HuH-7 (cell line): ENCODE data around the gene LBH.

Experiments used
- DNase-seq: peaks from one replicate; pipeline ENCODE4 v3.0.0; 2011; ENCODE audit warnings: low spot score

Gene LBH

DNA sequence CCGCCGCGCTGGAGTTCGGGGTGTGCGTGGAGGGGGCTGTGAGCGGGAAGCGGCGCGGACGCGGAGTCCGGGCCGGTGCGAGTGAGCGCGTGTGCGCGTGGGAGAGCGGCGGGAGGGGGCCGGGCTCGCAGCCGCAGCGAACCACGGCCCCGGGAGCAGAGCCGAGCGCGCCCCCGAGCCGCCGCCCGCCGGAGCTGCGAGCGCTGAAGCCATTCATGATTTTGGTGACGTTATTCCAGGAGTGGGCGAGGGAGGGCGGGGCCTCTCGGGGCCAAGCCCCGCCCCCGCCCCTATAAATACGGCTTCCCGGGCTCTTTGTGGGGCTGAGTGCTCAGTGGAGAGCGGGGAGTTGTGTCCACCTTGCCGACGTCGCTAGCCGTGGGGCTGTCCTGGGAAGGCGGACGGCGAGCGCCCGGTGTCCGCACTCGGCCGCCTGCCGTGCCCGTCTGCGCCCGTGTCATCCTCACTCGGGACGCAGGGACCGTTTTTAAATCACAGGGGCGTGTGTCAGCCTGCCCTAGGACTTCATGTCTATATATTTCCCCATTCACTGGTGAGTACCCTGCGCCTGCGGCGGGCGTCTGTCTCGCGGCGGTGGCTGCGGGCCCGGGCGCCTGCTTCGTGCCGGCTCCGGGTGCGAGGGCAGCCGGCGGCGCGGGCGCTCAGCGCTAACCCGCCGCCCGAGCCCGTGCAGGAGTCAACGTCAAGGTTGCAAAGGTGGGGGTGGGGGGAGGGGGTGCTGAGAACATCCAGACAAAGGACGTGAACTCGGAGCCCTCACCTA is at the start of gene LBH:
LBH (plus strand) TSS at position 323 of the 784 bp plus-strand sequence; CDS start at position 528, 205 bp downstream.
- peak; percentile 80 for DNase-seq

DNA sequence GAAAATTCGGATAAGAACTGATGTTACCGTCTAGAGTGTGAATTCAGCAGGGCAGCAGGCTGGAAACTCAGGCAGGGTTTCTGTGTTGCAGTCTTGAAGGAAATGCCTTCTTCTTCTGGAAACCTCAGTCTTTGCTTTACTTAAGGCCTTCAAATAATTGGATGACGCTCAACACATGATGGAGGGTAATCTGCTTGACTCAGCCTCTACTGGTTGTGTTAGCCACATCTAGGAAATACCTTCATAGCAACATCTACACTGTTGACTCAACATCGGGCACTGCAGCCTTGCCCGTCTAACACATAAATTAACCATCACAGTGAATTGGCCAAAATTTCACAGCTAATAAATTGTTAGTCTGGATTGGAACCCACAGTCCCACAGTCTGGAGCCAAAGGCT is 47.3 kb upstream of the LBH start:
- DNase-seq, result no peak

DNA sequence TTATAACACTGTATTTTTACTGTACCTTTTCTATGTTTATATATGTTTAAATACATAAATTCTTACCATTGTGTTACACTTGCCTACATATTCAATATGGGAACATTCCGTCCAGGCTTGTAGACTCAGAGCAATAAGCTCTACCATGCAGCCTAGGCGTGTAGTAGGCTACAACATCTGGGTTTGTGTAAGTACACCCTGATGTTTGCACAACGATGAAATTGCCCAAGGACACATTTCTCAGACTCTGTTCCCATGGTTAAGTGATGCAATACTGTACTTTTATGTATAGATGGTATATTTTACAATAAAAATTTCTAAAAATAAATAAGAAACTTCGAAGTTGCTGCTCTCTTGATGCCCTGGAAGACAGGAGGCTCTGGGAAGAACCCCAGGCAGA is 46.2 kb upstream of the LBH start:
- DNase-seq, result no peak

DNA sequence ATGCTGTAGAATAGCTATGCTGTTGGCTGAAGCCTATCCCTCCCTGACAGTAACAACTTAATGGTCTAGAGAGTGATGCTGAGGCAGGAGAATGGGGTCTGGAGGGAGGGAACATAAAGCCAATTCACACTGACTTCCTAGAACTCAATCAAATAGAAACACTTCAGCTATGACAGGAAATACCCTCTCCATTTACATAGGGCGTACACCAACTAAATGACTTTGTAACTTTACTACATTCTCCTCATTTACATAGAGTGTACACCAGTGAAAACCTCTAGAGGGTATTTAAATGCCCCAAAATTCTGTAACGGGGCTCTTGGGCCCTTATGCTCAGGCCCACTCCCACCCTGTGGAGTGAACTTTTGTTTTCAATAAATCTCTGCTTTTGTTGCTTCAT is 43.0 kb upstream of the LBH start:
- no peak for DNase-seq

DNA sequence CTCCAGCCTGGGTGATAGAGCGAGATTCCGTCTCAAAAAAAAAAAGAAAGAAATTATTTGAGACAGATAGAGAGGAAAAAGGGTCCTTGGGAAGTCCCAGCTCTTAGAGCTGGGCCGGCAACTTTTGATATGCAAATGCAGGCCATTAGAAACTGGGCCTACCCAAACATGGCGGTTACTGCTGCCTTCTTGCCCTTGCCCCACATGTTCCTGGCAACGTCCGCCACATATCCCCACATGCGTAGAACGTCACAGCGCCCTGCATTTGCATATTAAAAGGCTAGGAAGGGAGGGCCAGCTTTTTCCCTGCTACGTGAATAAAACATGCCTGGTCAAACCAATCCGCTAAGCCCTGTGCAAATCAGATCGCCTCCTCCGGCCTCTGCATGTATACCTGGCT is 40.7 kb upstream of the LBH start:
- DNase-seq, result no peak

DNA sequence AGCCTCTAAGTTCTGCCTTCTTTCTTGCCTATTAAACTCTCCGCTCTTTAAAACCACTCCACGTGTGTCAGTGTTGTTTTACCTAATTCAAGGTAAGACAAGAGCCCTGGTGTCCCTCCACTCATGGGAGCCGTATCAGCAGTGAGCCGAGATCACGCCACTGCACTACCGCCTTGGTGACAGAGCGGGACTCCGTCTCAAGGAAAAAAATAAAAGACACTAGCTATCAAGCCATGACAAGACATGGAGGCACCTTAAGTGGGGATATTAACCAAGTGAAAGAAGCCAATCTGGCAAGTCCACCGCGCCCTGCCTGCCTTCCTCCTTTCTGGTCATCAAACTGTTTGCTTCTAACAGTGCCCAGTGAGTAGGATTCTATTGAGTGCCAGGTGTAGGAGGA is 40.2 kb upstream of the LBH start:
- DNase-seq, result no peak

DNA sequence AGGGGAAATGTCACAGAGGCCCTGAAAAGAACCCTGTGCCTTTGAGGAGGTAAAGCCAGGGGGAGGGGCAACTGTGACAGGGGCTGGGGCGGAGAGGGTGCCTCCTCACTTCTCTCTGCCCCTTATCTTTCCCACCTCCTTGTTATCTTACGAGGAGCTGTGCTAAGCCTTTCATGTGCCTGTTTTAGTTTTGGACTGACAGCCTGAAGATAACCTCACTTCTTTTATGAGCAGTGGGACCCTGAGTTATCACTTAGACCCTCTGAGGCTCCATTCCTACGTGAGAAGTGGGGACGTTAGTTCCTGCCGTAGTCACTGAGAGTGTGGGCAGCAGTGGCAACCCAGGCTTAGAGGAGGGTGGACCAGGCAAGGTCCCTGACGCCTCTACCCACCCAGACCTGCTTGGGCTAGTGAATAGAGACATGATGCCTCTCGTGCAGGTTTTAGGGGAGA is 39.5 kb upstream of the LBH start:
- no peak for DNase-seq

DNA sequence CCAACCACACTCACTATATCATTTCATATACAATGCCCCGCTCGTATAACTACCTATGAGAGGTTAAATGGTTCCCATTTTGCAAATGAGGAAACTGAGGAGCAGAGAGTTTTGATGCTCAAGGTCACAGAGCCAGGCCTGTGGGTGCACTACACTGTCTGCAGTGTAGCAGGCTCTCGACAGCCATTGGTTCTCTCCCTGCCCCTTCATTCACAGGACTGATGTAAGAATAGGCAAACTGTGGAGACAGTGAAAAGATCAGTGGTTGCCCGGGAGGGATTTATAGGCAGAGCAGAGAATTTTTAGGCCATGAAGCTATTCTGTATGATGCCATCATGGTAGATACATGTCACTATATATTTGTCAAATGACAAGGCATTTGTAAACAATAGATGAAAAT is 39.0 kb upstream of the LBH start:
- no peak for DNase-seq

DNA sequence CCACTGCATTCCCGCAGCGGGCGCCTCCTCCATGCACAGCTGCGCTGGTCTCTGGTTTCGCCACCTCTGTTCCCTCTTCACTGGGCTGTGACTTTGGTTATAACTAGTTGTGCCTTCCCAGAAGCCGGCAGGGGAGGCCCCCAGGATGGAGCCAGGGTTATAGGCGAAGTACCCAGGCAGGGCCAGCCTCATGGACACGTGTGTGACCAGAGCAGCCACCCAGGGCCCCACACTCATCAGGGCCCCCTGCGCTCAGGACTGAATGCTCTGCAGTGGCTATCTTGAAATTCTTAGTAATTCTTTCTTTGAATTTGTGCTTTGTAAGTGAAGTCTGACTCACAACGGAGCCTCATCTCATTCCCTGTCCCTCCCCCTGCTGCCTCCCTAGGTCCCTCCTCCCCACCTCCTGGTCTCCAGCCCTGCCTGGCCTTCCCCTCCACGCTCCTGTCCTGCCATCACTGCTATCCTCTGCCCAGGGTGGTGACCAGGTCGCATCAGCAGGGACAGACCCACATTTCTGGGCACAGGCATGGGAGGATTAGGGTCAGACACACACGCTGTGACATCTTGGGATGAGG is 38.1 kb upstream of the LBH start:
- DNase-seq, result no peak

DNA sequence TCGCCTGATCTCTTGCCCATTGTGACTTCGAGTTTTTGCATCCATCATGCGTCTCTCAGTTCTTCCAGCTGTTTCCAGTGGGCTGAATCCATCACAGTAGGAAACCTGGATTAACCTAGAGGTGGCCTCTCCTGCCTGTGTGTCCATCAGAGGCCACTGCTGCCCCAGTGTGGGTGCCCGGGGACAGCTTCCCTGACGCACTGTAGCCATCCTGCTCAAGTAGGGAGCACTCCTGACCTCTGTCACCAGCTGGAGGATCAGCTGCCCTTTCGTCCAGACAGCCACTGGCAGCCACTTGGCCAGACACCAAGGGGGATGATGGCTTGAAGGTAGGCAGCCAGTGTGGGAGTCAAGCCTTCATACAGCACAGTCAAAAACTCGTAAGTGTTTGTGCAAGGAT is 36.9 kb upstream of the LBH start:
- no peak for DNase-seq

DNA sequence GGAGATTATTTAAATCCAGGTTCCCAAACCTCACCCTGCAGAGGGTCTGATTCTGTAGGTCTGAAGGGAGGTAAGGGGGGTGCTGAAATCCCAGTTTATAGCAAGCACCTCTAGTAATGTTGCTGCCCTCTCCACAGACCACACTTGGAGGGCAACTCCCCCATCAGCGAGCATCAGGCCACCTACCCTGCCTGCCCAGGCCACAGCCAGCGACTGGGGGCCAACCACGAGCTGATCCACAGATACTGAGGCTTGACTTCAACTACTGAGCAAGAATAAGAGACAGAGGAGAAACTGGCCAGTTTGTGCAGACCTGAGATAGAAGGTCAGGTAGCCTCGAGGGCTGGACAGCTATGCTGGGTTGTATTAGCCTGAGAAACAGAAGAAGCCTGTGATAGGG is 36.3 kb upstream of the LBH start:
- no peak for DNase-seq

DNA sequence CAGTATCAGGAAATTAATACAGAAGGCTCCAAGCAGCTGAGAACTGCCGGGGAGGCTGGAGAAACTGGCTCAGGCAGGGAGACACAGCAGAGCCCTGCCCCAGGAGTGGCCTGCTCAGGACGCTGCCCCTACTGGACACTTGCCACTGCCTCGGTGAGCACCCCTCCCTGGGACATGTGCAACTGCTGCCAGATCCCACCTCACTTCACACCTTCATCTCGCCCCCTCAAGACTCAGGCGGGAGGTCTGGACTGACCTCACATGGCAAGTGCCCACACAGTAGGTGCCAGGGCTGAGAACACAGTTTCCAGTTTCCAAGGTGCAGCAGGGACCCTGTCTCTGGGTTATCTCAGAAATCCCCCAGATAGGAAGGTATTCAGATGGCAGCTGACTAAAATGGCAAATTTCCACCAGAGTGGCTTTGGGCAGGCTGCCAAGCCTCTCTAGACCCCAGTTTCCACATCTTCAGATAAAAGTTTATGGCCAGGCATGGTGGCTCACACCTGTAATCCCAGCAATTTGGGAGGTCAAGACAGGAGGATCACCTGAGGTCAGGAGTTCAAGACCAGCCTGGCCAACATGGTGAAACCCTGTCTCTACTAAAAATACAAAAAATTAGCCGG is 33.7 kb upstream of the LBH start:
- no peak for DNase-seq

DNA sequence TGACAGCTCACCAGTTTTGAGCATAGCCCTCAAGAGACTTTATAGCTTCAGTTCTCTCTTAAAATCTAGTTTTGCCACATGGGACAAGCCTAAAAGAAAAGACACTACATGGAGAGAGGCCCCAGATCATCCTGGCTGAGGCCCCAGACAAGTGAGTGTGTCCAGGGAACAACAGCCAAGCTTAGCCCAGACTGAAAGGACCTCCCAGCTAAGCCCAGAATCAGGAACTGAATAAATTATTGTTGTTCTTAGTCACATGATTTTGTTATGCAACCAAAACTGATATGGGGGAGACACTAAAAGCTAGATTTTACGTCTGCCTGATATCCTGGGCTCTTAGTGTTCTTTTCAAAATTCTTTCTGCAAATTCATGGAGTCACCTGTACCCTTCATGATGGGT is 29.3 kb upstream of the LBH start:
- DNase-seq, result no peak

DNA sequence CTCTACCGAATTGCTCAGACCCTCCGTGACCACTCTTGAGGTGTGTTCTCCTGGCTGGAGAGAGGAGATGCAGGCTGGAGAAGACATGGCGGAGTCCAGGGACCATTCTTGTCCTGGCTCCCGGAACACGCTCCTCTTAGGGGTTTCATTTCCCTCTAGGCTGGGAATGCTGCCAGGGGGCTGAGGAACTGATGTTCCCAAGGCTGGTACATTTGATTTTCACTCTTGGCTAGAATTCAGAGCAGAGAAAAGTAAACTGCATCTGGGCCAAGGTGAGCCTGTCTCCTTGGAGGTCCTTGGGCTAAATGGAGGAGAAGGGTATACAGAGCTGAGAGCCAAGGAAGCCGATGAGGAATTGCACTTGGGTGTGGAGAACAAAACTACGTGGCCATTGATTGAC is 28.2 kb upstream of the LBH start:
- no peak for DNase-seq

DNA sequence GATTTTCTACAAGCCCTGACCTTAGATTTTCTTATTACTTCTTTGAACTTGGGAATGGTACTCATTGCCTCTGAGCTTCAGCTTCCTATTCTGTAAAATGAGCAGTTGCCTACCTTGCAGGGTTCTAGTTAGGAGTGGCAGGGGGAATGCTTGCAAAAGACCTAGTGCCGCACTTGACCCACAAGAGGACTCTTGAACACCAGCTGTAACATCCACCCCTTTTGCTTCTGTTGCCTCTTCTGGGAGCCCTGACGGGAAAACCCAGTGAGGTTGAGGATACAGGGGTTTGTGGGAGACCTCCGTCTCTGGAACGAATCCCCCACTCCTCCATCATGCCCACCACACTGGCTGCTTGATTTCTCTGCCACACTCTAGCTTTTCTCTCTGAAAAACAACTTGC is 27.1 kb upstream of the LBH start:
- no peak for DNase-seq

DNA sequence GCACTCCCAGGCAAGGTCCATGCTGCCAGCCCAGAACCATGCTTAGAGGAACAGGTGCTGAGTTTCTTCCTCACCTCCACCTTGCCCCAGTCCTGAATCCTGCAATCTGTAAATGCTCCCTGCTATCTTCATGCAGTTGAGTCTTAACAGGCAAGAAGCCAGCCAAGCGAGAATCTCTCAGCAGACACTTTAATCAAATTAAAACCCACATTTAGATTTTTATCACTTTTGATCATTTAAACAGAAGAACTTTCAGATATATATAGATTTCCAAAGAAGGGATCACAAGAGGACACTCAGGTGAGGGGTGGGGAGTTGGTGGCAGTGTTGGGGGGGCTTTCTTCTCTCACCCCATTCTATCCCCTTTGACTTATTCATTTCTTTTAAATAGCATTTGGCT is 25.9 kb upstream of the LBH start:
- DNase-seq, result no peak

DNA sequence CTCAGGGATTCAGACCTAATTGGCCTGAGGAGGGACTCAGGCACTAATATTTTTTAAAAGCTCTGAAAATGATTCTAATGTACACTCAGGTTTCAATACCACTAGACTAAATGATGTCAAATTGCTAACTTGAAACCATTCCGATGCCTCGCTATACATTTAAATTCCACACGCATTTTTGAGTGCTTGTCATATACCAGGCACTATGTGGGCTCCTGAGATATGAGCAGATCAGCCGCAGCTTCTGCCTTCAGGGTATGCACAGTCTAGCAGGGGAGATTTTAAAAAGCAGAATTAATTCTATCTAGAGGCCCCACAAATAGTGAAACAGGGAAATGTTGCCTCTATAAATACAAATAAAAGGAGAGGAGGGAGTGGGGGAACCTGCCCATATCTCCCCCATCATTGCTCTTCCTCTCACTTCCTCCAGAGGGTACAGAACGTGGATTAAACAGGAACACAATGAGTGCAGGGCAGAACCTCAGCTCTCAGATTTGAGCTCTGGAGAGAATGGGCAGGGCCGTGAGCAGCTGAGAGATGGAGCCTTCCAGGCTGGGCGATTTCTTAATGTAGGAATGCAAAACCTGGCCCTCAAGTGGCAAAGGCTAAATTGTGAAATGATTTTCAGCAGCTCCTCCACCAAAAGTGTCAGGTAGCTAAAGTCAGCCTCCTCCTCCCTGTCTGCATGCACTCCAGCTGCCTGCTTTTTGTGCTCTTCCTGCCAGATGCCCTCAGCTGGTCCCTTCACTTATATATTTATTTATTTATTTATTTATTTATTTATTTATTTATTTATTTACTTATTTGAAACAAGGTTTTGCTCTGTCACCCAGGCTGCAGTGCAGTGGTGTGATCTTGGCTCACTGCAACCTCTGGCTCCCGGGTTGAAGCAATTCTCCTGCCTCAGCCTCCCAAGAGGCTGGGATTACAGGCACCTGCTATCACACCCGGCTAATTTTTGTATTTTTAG is 24.6 kb upstream of the LBH start:
- no peak for DNase-seq

DNA sequence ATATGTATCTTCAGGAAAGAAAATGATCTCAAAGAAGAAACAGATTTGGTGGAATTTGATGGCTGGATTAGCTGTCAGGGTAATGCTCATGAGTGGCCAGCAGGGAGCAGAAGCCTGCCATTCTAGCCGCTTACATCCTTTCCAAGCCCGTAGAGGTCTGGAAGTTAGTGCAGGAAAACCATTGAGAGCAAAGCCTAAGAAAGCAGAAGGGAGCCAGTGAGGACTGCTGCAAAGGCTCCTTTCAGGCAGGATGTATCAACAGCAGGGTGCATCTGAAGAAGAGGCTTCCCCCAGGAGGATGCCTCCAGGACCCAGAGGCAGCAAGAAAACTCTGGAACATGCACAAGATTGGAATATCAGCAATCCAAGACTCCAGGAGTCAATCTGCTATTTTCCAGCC is 22.9 kb upstream of the LBH start:
- DNase-seq, result peak; percentile 53

DNA sequence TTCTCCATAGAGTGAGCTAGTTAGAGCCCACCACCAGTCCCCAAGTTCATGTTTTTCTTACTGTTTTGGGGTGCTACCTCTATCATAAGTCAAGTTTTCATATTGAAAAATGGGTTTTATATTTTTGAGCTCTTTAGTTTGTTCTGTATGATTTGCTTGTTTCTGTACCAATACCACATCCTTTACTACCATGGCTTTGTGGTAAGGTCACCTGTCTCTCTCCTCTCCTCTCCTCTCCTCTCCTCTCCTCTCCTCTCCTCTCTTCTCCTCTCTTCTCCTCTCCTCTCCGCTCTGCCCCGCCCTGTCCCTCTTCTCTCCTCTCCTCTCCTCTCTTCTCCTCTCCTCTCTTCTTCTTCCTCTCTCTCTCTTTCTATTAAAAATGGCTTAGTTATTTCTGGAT is 22.1 kb upstream of the LBH start:
- DNase-seq, result no peak

DNA sequence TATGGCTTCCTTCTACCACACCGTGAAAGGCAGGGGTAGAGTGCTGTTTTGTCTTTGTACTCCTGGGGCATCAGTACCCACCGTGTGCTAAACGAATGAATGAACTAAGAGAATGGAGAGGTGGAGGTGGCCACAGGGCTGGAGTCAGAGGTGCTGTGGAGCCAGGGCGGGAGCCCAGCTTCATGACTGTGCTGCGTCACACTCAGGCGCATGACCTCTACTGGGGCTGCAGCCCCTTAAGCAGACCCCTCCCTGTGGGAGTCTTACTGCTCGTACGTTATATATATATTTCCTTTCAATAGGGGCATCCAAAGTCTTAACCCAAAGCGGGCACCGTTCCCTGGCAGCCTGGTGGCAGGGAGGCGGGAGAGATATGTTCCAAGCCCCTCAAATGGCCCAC is 18.0 kb upstream of the LBH start:
- no peak for DNase-seq

DNA sequence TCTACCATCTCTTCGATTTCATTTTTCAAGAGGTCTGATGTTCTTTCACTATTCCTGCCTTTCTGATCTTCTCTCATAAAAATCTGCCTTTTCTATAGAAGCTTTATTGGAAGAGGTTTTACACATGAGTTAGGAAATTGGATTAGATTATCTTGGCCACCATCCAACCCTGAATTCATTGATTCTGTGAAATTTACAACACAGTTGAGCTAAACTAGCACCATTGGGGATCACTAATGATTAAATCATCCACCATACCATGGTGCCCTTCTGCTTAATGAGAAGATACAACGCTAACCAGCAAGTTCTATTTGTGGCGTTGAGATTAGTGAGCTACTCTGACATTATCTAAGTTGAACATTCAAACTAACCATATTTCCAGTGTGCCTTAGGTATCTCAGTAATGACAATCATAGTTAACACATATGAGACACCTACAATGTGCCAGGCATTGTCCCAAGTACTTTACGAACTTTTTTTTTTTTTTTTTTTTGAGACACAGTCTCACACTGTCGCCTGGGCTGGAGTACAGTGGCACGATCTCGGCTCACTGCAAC is 17.3 kb upstream of the LBH start:
- no peak for DNase-seq

DNA sequence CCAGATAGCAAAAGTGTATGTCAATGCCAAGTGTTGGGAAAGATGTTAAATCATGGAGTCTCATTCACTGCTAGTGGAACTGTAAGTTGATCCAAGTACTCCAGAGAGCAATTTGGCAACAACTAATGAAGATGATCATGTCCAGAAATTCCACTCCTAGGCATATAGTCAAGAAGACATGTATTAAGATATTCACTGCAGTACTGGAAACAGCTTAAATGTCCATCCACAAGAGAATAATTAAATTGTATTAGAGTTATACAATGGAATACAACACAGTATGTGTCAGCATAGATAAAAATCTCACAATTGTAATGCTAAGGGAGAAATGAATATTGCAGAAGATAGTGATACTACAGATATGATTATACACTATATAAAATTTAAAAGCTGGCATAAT is 15.2 kb upstream of the LBH start:
- no peak for DNase-seq
